Measurements from ENCODE around the gene LAMB3.

Gene LAMB3

DNA sequence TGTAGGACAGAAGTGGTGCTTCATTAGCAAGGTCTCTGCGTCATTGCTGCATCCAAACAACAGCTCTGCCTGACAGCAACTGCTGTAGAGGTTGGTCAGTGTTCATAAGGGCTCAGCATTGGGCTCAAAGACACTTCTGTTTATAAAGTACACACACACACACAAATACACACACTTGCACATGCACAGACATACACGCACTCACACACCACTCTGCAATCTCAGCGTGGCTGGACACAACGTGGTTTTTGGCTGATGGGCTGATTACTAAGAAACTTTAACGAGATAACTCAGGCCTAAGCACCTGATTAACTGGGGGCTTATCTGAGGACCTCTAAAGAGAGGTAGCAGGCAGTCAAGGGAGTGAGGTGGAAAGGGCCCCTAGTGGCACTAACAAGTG is 48.3 kb downstream of the LAMB3 start:
- Histone ChIP-seq H3K4me1 (ENCODE audit: low read depth, poor library complexity, severe bottlenecking) (no peaks in the 10 kb centered on the region), H2AFZ (ENCODE audit: low read depth) (no peak overlapping the region), H4K20me1 (ENCODE audit: insufficient read depth) (no peaks in the 10 kb centered on the region), H3K79me2 (ENCODE audit: insufficient read depth, low read depth) (no peaks in the 10 kb centered on the region), H3K4me2 (no peak overlapping the region), H3K36me3 (ENCODE audit: insufficient read depth) (no peaks in the 10 kb centered on the region), H3K27ac (no peak overlapping the region), H3K27me3 (ENCODE audit: insufficient read depth, low read depth) (no peaks in the 10 kb centered on the region), H3K4me3 (IDR thresholded peaks at IDR 0.05; ENCODE audit: insufficient read depth, low read depth, low read length) (no peak overlapping the region), H3K9ac (no peak overlapping the region)
- TF ChIP-seq, protein P1, sequence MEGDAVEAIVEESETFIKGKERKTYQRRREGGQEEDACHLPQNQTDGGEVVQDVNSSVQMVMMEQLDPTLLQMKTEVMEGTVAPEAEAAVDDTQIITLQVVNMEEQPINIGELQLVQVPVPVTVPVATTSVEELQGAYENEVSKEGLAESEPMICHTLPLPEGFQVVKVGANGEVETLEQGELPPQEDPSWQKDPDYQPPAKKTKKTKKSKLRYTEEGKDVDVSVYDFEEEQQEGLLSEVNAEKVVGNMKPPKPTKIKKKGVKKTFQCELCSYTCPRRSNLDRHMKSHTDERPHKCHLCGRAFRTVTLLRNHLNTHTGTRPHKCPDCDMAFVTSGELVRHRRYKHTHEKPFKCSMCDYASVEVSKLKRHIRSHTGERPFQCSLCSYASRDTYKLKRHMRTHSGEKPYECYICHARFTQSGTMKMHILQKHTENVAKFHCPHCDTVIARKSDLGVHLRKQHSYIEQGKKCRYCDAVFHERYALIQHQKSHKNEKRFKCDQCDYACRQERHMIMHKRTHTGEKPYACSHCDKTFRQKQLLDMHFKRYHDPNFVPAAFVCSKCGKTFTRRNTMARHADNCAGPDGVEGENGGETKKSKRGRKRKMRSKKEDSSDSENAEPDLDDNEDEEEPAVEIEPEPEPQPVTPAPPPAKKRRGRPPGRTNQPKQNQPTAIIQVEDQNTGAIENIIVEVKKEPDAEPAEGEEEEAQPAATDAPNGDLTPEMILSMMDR (conservative IDR thresholded peaks at IDR 0.05; ENCODE audit: low read depth, low read length): no peak

DNA sequence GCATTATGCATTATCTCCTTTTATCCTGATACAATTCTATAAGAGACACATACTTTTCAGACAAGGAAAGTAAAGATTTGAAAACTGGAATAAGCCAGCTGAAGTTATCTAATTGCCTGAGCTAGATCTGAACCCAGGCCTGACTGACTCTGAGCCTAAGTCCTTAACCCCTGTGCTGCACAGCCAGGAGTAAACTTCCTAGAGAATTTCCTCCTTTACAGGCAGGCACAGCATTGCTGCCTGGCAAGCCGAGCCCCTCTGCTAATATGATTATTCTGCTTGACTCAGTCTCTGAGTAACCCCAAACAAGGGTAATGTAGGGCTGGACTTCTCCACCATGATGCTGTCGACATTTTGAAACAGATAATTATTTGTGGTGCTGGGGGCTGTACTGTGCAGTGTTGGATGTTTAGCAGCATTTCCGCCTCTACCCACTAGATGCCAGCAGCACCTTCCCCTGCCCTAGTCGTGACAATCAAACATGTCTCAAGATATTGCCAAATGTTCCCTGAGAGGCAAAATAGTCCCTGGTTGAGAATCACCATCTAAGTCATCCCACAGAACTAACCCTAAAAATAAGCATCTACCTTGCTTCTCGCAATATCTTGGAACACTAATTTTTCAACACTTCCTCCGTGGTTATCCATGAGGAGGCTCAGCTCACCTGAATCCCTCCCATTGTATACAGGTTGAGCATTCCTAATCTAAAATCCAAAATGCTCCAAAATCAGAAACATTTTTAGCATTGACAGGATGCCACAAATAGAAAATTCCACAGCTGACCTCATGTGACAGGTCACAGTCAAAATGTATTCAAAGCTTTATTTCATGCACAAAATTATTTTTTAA is 50.2 kb downstream of the LAMB3 start:
- no peak overlapping the region for H3K9ac ChIP-seq
- H3K4me3 ChIP-seq (IDR thresholded peaks at IDR 0.05; ENCODE audit: insufficient read depth, low read depth, low read length): no peak overlapping the region

DNA sequence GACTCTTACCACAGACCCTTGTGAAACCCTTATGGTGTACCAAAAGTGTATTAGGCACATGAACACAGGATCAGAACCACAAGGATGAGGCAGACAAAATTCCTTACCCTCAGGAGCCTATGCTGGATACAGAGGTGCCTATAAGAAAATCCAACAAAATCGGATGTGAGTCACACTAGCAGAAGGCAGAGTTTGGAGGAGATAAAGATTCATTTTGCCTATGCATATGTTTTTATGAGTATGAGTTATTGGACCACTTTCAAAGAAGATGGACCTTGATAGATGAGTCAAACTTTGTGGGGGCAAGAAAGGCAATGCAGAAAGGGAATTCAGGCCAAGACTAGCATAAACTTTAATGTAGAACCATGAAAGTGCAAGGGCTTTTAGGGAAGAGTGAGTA is 51.7 kb downstream of the LAMB3 start:
- TF ChIP-seq, protein P1 (conservative IDR thresholded peaks at IDR 0.05; ENCODE audit: low read depth, low read length): no peak
- Histone ChIP-seq H3K27me3 (ENCODE audit: insufficient read depth, low read depth) (no peaks in the 10 kb centered on the region), H3K4me3 (IDR thresholded peaks at IDR 0.05; ENCODE audit: insufficient read depth, low read depth, low read length) (no peak overlapping the region), H3K9ac (no peak overlapping the region), H3K4me2 (no peak overlapping the region), H3K36me3 (ENCODE audit: insufficient read depth) (no peaks in the 10 kb centered on the region), H3K79me2 (ENCODE audit: insufficient read depth, low read depth) (no peaks in the 10 kb centered on the region), H2AFZ (ENCODE audit: low read depth) (no peak overlapping the region), H3K4me1 (ENCODE audit: low read depth, poor library complexity, severe bottlenecking) (no peaks in the 10 kb centered on the region), H3K27ac (no peak overlapping the region), H4K20me1 (ENCODE audit: insufficient read depth) (no peaks in the 10 kb centered on the region)

More for the DNA sequence above, 50.2 kb downstream of the LAMB3 start:
- H3K4me2 ChIP-seq: no peak overlapping the region
- H3K36me3 ChIP-seq (ENCODE audit: insufficient read depth): no peaks in the 10 kb centered on the region
- no peaks in the 10 kb centered on the region for H3K27me3 ChIP-seq (ENCODE audit: insufficient read depth, low read depth)
- no peaks in the 10 kb centered on the region for H3K4me1 ChIP-seq (ENCODE audit: low read depth, poor library complexity, severe bottlenecking)
- no peak overlapping the region for H3K27ac ChIP-seq
- no peak overlapping the region for H2AFZ ChIP-seq (ENCODE audit: low read depth)
- H3K79me2 ChIP-seq (ENCODE audit: insufficient read depth, low read depth): no peaks in the 10 kb centered on the region
- no peaks in the 10 kb centered on the region for H4K20me1 ChIP-seq (ENCODE audit: insufficient read depth)
- TF ChIP-seq, protein P1 (conservative IDR thresholded peaks at IDR 0.05; ENCODE audit: low read depth, low read length): peak; percentile 66

DNA sequence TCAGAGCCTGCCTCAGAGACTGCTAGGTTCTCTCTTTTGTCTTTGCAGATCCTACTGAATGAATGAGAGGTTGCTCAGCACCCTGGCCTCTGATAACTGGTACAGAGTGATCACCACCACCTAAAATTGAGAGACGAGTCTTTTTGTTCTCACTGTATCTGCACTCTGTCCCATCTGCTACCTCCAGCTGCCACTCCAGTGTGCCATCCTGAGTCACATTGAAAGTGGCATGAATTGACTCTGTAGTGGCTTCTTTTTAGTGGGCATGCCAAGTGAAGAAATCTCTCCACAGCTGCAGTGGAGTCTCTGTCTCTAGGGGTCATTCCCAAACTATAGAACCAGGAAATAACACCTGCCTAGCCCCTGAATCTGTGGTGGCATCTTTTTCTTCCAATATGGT is 54.0 kb downstream of the LAMB3 start:
- no peak overlapping the region for H3K9ac ChIP-seq
- no peak overlapping the region for H2AFZ ChIP-seq (ENCODE audit: low read depth)
- no peak overlapping the region for H3K27ac ChIP-seq
- no peak overlapping the region for H3K4me2 ChIP-seq
- H4K20me1 ChIP-seq (ENCODE audit: insufficient read depth): no peaks in the 10 kb centered on the region
- no peaks in the 10 kb centered on the region for H3K27me3 ChIP-seq (ENCODE audit: insufficient read depth, low read depth)
- no peaks in the 10 kb centered on the region for H3K79me2 ChIP-seq (ENCODE audit: insufficient read depth, low read depth)
- TF ChIP-seq, protein P1 (conservative IDR thresholded peaks at IDR 0.05; ENCODE audit: low read depth, low read length): no peak
- no peaks in the 10 kb centered on the region for H3K4me1 ChIP-seq (ENCODE audit: low read depth, poor library complexity, severe bottlenecking)
- H3K36me3 ChIP-seq (ENCODE audit: insufficient read depth): no peaks in the 10 kb centered on the region
- no peak overlapping the region for H3K4me3 ChIP-seq (IDR thresholded peaks at IDR 0.05; ENCODE audit: insufficient read depth, low read depth, low read length)
